GM12874 (cell line): ENCODE measurements around the gene VAT1.

ENCODE experiments used
- CTCF ChIP-seq: IDR thresholded peaks from 2 replicates; pipeline ENCODE4 v1.5.1; 2011; ENCODE audit warnings: low read depth, mild to moderate bottlenecking, control low read depth, low read length, moderate library complexity; ENCODE audit not compliant: insufficient read depth

Gene VAT1

GRCh38 chr17:43021741-43022512, at the start of gene VAT1:
TSS of gene VAT1 (minus strand) at chr17:43022385. CDS start at chr17:43022322, 63 bp downstream.
- no peak for TF ChIP-seq CTCF

GRCh38 chr17:43070872-43071271, 48.7 kb upstream of the VAT1 start:
- TF ChIP-seq CTCF = no peak

GRCh38 chr17:43070257-43070656, 48.1 kb upstream of the VAT1 start:
- TF ChIP-seq CTCF = no peak

- no peak for TF ChIP-seq CTCF
These were observed 47.2 kb upstream of the VAT1 start for GRCh38 chr17:43069368-43069898.

GRCh38 chr17:43068570-43069367, 46.6 kb upstream of the VAT1 start:
- no peak for TF ChIP-seq CTCF

- no peak for TF ChIP-seq CTCF
These were observed 40.9 kb upstream of the VAT1 start for GRCh38 chr17:43062984-43063638.

- TF ChIP-seq CTCF = no peak
These were observed 33.9 kb upstream of the VAT1 start for GRCh38 chr17:43056051-43056450.
